Lung (tissue), 12 donors: ENCODE measurements around the gene RPL27. TPM values are rescaled to one million over a fixed set of nuclear protein-coding genes. Genes with fewer than 3 reads are reported as not detected.
"Not testable (repeated sequence)": the region's sequence is repeated elsewhere in the genome, so short reads cannot be mapped to it uniquely, and the experiment has no call there.

ENCODE experiments used
- ATAC-seq: fragments of 200-7000 bp; cut with Tn5 transposase; one replicate; pipeline ENCODE4 v1.9.1; 2020; ENCODE audit warnings: moderate number of reproducible peaks; ENCODE audit not compliant: insufficient read depth, low FRiP score
- DNase-seq, 3 donors: peaks; one replicate each; pipeline ENCODE4 v3.0.0-alpha.2; 2013 to 2017
- H3K27ac ChIP-seq, 2 donors: one replicate each; pipeline ENCODE4 v1.5.1; 2013; ENCODE audit warnings: mild to moderate bottlenecking in 2 of 2, moderate library complexity in 2 of 2, control low read depth in 1 of 2, inconsistent platforms in 1 of 2, low read depth in 1 of 2, low read length in 1 of 2
- H3K27me3 ChIP-seq, 3 donors: one replicate each; pipeline ENCODE4 v1.5.1; 2013; ENCODE audit warnings: low read length in 2 of 3; ENCODE audit not compliant: control insufficient read depth in 3 of 3, insufficient read depth in 3 of 3
- H3K36me3 ChIP-seq, 4 donors: one replicate each; pipeline ENCODE4 v1.5.1; 2013; ENCODE audit warnings: low read length in 4 of 4, mild to moderate bottlenecking in 1 of 4, moderate library complexity in 1 of 4; ENCODE audit not compliant: control insufficient read depth in 4 of 4, insufficient read depth in 4 of 4
- H3K4me1 ChIP-seq, 5 donors: one replicate each; pipeline ENCODE4 v1.5.1; 2013; ENCODE audit warnings: low read length in 5 of 5, mild to moderate bottlenecking in 2 of 5, moderate library complexity in 1 of 5; ENCODE audit not compliant: control insufficient read depth in 5 of 5, insufficient read depth in 5 of 5
- H3K4me3 ChIP-seq: one replicate; pipeline ENCODE4 v1.5.1; 2013; ENCODE audit warnings: mild to moderate bottlenecking, control low read depth, moderate library complexity
- H3K9ac ChIP-seq, 2 donors: one replicate each; pipeline ENCODE4 v1.5.1; 2013; ENCODE audit warnings: low read length in 2 of 2, control low read depth in 1 of 2; ENCODE audit not compliant: insufficient read depth in 1 of 2
- H3K9me3 ChIP-seq, 4 donors: one replicate each; pipeline ENCODE4 v1.5.1; 2013; ENCODE audit warnings: low read length in 3 of 4, mild to moderate bottlenecking in 1 of 4, moderate library complexity in 1 of 4; ENCODE audit not compliant: control insufficient read depth in 4 of 4, insufficient read depth in 3 of 4
- WGBS, 2 donors: extraction: QIAGEN DNeasy Blood & Tissue Kit; methylation state at CpG; one replicate each; pipeline ENCODE4 v1.1.7; 2013; 5-methylcytosine and 5-hydroxymethylcytosine counted together
- polyA plus RNA-seq, 2 donors: library from polyadenylated mRNA; stranded (reverse); fragments of 200-250 nt; gene quantifications; one replicate each; pipeline ENCODE4 v1.2.1, GENCODE V29; 2013
- total RNA-seq, 2 donors: library from RNA; depleted of rRNA in 1 of 2; stranded (reverse); fragments of >200 nt in 1 of 2; gene quantifications; one replicate each; pipeline ENCODE4 v1.2.1, GENCODE V29; 2014 to 2021
- TF ChIP-seq, protein P1 (sequence below): IDR thresholded peaks from 2 replicates; pipeline ENCODE4 v1.5.1; 2012; ENCODE audit warnings: mild to moderate bottlenecking; ENCODE audit errors: control extremely low read depth, extremely low read depth
- donor health status: control.
- donor health status: control.
- donor health status: Bipolar disorder and iron deficiency.
- donor health status: healthy.
- donor health status: DM: yes; HTN: yes; CAD: no.

Gene RPL27
- total and polyA plus RNA-seq, 4 donors = 665 to 3,245 (median 1,584) TPM

DNA sequence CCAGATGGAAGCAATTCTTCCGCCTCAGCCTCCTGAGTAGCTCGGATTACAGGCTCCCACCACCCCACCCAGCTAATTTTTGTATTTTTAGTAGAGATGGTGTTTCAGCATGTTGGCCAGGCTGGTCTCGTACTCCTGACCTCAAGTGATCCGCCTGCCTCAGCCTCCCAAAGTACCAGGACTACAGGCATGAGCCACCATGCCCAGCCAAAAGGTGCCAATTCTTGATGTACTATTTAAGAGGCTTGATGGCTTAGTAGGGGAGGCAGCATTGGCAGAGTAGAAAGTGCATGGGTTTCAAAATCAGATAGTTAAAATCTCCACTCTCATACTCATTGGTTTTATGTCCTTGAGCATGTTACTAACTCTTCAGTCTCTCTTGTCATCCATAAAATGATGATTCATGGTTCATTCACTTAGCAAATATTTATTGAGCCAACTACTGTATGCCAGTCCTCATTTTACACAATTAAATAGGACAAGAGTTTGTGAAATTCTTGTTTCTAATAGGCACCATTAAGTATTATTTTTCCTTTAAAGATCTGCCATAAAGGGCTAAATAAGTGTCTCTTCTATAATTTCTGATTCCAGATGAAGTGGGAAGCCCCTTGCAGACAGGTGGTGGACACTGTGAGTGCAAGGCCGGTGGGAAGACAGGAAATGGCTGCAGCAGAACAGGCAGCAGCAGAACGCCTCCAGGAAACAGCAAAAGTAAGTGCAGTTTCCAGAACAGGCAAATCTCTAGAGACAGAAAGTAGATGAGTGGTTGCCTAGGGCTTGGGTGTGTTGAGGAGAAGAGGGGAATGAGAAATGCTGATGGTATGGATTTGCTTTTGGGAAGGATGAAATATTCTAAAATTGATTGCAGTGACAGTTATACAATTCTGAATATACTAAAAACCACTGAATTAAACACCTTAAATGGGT, 8.2 kb upstream of the RPL27 start:
- 87 to 88% methylated on average over 6 of the region's 6 CpGs for WGBS, 2 donors
- no peak for ATAC-seq
- Histone ChIP-seq H3K9me3 (no peaks in the 10 kb centered on the region), H3K27ac (no peak overlapping the region), H3K9ac (no peak overlapping the region), H3K36me3 (peaks cover 22 to 38% (median 30%) of the 10 kb centered on the region in 4 donors), H3K27me3 (no peaks in the 10 kb centered on the region), H3K4me1 (no peaks in the 10 kb centered on the region), H3K4me3 (no peak overlapping the region)
- no peak for DNase-seq
- TF ChIP-seq, protein P1, sequence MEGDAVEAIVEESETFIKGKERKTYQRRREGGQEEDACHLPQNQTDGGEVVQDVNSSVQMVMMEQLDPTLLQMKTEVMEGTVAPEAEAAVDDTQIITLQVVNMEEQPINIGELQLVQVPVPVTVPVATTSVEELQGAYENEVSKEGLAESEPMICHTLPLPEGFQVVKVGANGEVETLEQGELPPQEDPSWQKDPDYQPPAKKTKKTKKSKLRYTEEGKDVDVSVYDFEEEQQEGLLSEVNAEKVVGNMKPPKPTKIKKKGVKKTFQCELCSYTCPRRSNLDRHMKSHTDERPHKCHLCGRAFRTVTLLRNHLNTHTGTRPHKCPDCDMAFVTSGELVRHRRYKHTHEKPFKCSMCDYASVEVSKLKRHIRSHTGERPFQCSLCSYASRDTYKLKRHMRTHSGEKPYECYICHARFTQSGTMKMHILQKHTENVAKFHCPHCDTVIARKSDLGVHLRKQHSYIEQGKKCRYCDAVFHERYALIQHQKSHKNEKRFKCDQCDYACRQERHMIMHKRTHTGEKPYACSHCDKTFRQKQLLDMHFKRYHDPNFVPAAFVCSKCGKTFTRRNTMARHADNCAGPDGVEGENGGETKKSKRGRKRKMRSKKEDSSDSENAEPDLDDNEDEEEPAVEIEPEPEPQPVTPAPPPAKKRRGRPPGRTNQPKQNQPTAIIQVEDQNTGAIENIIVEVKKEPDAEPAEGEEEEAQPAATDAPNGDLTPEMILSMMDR = no peak

DNA sequence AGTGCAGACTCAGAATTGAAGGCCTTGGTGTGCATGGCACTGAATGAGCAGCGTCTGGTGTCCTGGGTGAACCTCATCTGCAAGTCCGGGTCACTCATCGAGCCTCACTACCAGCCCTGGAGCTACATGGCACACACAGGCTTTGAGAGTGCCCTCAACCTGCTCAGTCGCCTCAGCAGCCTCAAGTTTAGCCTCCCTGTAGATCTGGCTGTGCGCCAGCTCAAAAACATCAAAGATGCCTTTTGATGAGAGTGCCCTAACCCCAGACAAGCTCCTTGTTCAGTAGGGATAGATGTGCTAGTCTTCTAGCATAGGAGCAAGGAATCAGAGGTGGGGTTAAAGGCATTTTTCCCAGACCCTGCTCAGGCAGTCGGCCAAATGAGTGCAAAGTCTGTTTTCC, 6.7 kb upstream of the RPL27 start:
- Histone ChIP-seq H3K9ac (no peak overlapping the region), H3K36me3 (peaks cover 22 to 35% (median 27%) of the 10 kb centered on the region in 4 donors), H3K27ac (no peak overlapping the region), H3K4me3 (no peak overlapping the region), H3K27me3 (no peaks in the 10 kb centered on the region), H3K4me1 (no peaks in the 10 kb centered on the region), H3K9me3 (no peaks in the 10 kb centered on the region)
- TF ChIP-seq, protein P1 = no peak
- DNase-seq (no peak), ATAC-seq (no peak)
- WGBS, 2 donors = 94 to 95% methylated on average over 6 of the region's 6 CpGs

DNA sequence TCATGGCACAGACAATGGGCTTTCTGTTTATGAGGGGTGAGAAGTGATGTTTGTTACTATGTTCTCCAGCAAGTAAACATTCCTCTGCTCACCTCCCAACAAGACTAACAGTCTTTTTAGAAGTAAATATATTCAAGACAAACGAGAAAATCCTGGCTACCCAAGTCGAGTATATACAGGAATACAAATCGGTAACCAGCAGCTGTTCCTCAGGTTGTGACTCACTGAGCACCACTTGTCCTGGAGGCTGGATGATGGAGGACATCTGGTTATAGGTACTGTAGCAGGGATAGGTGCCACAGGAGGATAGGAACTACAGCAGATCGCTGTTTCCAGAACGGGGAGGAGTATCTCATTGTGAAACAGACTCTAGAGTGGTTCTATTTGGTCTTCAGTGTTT, 5.3 kb upstream of the RPL27 start:
- 83 to 91% methylated on average over 5 of the region's 5 CpGs for WGBS, 2 donors
- no peaks in the 10 kb centered on the region for H3K9me3 ChIP-seq
- ATAC-seq = no peak
- peaks cover 0 to 8% (median 0%) of the 10 kb centered on the region in 5 donors for H3K4me1 ChIP-seq
- H3K4me3 ChIP-seq = no peak overlapping the region
- peaks cover 14 to 26% (median 18%) of the 10 kb centered on the region in 4 donors for H3K36me3 ChIP-seq
- no peak overlapping the region for H3K27ac ChIP-seq
- TF ChIP-seq, protein P1 = no peak
- H3K9ac ChIP-seq = no peak overlapping the region
- no peaks in the 10 kb centered on the region for H3K27me3 ChIP-seq
- no peak for DNase-seq

DNA sequence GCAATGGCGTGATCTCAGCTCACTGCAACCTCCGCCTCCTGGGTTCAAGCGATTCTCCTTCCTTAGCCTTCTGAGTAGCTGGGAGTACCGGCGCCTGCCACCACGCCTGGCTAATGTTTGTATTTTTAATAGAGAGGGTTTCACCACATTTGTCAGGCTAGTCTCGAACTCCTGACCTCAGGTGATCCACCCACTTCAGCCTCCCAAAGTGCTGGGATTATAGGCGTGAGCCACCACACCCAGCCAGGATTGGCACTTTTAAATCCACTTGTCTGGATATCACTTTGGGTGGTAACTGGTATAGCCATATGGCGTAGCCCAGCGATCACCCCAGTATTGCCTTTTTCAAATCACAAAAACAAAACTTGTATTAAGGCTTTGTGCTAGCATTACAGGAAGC, 4.3 kb upstream of the RPL27 start:
- not testable (repeated sequence) for H3K4me1 ChIP-seq, ATAC-seq, H3K4me3 ChIP-seq, H3K9ac ChIP-seq, H3K27ac ChIP-seq, DNase-seq, H3K27me3 ChIP-seq, H3K9me3 ChIP-seq
- WGBS, 2 donors = 83% methylated on average over 10 of the region's 10 CpGs
- peaks cover 8 to 20% (median 18%) of the 10 kb centered on the region in 4 donors for H3K36me3 ChIP-seq
